OCI-LY7 (cell line): ENCODE results near the gene PAMR1. TPM values are rescaled to one million over a fixed set of nuclear protein-coding genes. Genes with fewer than 3 reads are reported as not detected.

Experiments used
- BruUV-seq: library from RNA; stranded (reverse); fragments of 400-500 nt; replicated peaks from 2 replicates; lab custom pipeline; 2021; lab: Mats Ljungman, UMichigan
- CTCF ChIA-PET: fragments of 300-600 bp; sonication (Branson Sonifier 250); formaldehyde crosslinking; loops from one replicate; lab custom pipeline; 2022; ENCODE audit warnings: antibody characterized with exemption; ENCODE audit not compliant: unreplicated experiment; lab: Charles Lee
- POLR2A ChIA-PET: fragments of 300-600 bp; sonication (Branson Sonifier 250); formaldehyde crosslinking; loops from one replicate; lab custom pipeline; 2022; ENCODE audit warnings: antibody characterized with exemption; lab: Charles Lee
- DNase-seq: peaks from one replicate; pipeline ENCODE4 v3.0.0-alpha.2; 2015; ENCODE audit warnings: low spot score
- H2AFZ ChIP-seq: fragments of 200-600 bp; sonication (generic), shearing (Covaris generic); 2 replicates; pipeline ENCODE4 v1.6.1; 2014; ENCODE audit warnings: mild to moderate bottlenecking, antibody characterized with exemption, low read length, moderate library complexity
- H3K27ac ChIP-seq: fragments of 200-600 bp; sonication (generic); 2 replicates; pipeline ENCODE4 v1.5.1; 2014; ENCODE audit warnings: mixed run types, low read depth, mild to moderate bottlenecking, moderate library complexity, low read length, inconsistent platforms; ENCODE audit not compliant: poor library complexity, severe bottlenecking
- H3K36me3 ChIP-seq: fragments of 200-600 bp; sonication (generic); 2 replicates; pipeline ENCODE4 v1.6.1; 2014; ENCODE audit warnings: mild to moderate bottlenecking, antibody characterized with exemption, low read length, moderate library complexity, mixed read lengths; ENCODE audit not compliant: insufficient read depth
- H3K4me1 ChIP-seq: fragments of 200-600 bp; sonication (generic); 2 replicates; pipeline ENCODE4 v1.5.1; 2014; ENCODE audit warnings: mild to moderate bottlenecking, low read length; ENCODE audit not compliant: insufficient read depth, poor library complexity, severe bottlenecking
- H3K4me2 ChIP-seq: fragments of 200-600 bp; sonication (generic); 2 replicates; pipeline ENCODE4 v1.6.1; 2014; ENCODE audit warnings: mild to moderate bottlenecking, low read length
- H3K4me3 ChIP-seq: fragments of 200-600 bp; sonication (generic); 2 replicates; pipeline ENCODE4 v1.5.1; 2014; ENCODE audit warnings: mild to moderate bottlenecking, low read depth, low read length; ENCODE audit not compliant: poor library complexity, severe bottlenecking
- H3K79me2 ChIP-seq: fragments of 200-600 bp; sonication (generic); 2 replicates; pipeline ENCODE4 v1.6.1; 2016; ENCODE audit warnings: low read depth, mild to moderate bottlenecking, low read length, moderate library complexity, mixed read lengths; ENCODE audit not compliant: insufficient read depth
- H3K9me2 ChIP-seq: fragments of 200-600 bp; sonication (generic); 2 replicates; pipeline ENCODE4 v1.6.1; 2016; ENCODE audit warnings: mild to moderate bottlenecking, low read length, mixed read lengths; ENCODE audit not compliant: insufficient read depth
- H3K9me3 ChIP-seq: fragments of 200-600 bp; sonication (generic); 2 replicates; pipeline ENCODE4 v1.6.1; 2014; ENCODE audit warnings: mild to moderate bottlenecking, mixed run types, low read length, mixed read lengths
- H4K20me1 ChIP-seq: fragments of 200-600 bp; sonication (generic); 2 replicates; pipeline ENCODE4 v1.6.1; 2014; ENCODE audit warnings: mild to moderate bottlenecking, antibody characterized with exemption, low read length, moderate library complexity, mixed read lengths; ENCODE audit not compliant: insufficient read depth
- CTCF ChIP-seq: fragments of 200-600 bp; sonication (generic); conservative IDR thresholded peaks from 2 replicates; pipeline ENCODE4 v1.5.1; 2014; ENCODE audit warnings: mild to moderate bottlenecking, antibody characterized with exemption, low read length, moderate library complexity, mixed read lengths
- EZH2phosphoT487 ChIP-seq: fragments of 200-600 bp; sonication (generic); IDR thresholded peaks from 2 replicates; pipeline ENCODE4 v1.6.1; 2018; ENCODE audit warnings: low read depth, borderline replicate concordance, mild to moderate bottlenecking, mixed run types, antibody characterized with exemption, low read length, moderate library complexity, mixed read lengths
- intact Hi-C: fragments of 100-400 bp; cut with micrococcal nuclease; formaldehyde crosslinking; loops from one replicate; pipeline ENCODE4 v1.10.0; 2022; ENCODE audit not compliant: unreplicated experiment
- total RNA-seq, 2 experiments: library from RNA; depleted of rRNA in 1 of 2; stranded (reverse); fragments of >200 nt in 1 of 2; shearing (Covaris generic) in 1 of 2; gene quantifications; 2 replicates each; pipeline ENCODE4 v1.2.3, GENCODE V29; 2014 to 2022

Gene PAMR1
- total RNA-seq, 2 experiments from 2014 or later: not detected

- Histone ChIP-seq H3K36me3 (no peaks in the 10 kb centered on the region), H3K27ac (no peak overlapping the region), H2AFZ (no peak overlapping the region), H3K4me2 (no peak overlapping the region), H3K79me2 (no peaks in the 10 kb centered on the region), H3K4me3 (no peak overlapping the region), H4K20me1 (no peaks in the 10 kb centered on the region), H3K9me3 (no peaks in the 10 kb centered on the region), H3K9me2 (no peaks in the 10 kb centered on the region), H3K4me1 (no peaks in the 10 kb centered on the region)
- BruUV-seq: no TSS peak
- ChIA-PET CTCF (no interaction called here), POLR2A (interaction anchor here (0.6 kb wide), 1 partner anchor 464 kb away, joined by 3 read pairs; no protein-coding TSS in a partner anchor)
- intact Hi-C loops: no loop called here
- TF ChIP-seq EZH2phosphoT487 (no peak), CTCF (no peak)
- DNase-seq: peak; percentile 5
Observed at GRCh38 chr11:35546317-35546716, 20.9 kb upstream of the PAMR1 start.

- ChIA-PET CTCF (no interaction called here), POLR2A (interaction anchor here (0.6 kb wide), 1 partner anchor 13 kb away, joined by 3 read pairs; no protein-coding TSS in a partner anchor)
- Histone ChIP-seq H3K9me3 (no peaks in the 10 kb centered on the region), H3K4me3 (no peak overlapping the region), H2AFZ (no peak overlapping the region), H3K27ac (no peak overlapping the region), H4K20me1 (no peaks in the 10 kb centered on the region), H3K4me2 (no peak overlapping the region), H3K4me1 (no peaks in the 10 kb centered on the region), H3K9me2 (no peaks in the 10 kb centered on the region), H3K36me3 (no peaks in the 10 kb centered on the region), H3K79me2 (no peaks in the 10 kb centered on the region)
- DNase-seq: no peak
- intact Hi-C loops: no loop called here
- no peak for TF ChIP-seq CTCF
- BruUV-seq: no TSS peak
Observed at GRCh38 chr11:35545391-35546003, 20.1 kb upstream of the PAMR1 start.

DNA sequence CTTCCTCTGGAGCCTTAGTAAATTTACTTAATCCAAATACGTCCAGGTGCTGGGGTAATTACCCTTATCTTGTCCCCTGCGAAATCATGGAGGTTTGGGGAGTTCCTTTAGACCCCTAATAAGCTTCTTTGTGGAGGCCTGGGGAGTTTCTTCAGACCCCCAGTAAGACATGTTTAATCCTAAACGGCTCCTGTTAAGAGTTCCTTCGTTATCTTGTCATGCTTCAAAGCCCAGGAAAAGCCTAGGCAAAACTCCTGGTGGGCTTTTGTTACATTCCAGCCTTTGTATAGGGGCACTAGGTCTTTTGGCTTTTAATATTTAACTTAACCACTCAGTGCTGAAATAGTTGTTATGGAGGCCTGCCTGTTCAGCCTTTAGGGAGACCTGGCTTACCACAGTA lies 18.1 kb upstream of the PAMR1 start:
- Histone ChIP-seq H3K36me3 (no peaks in the 10 kb centered on the region), H4K20me1 (no peaks in the 10 kb centered on the region), H3K9me2 (no peaks in the 10 kb centered on the region), H3K27ac (no peak overlapping the region), H3K4me3 (no peak overlapping the region), H3K79me2 (no peaks in the 10 kb centered on the region), H3K4me1 (no peaks in the 10 kb centered on the region), H3K9me3 (no peaks in the 10 kb centered on the region), H2AFZ (no peak overlapping the region), H3K4me2 (no peak overlapping the region)
- TF ChIP-seq CTCF: no peak
- CTCF ChIA-PET: no interaction called here
- intact Hi-C loops: no loop called here
- DNase-seq: no peak
- BruUV-seq: no TSS peak
- POLR2A ChIA-PET: no interaction called here
